Breast epithelium (tissue), 3 donors: ENCODE results near the gene UMODL1.

Experiments
- POLR2A ChIP-seq: fragments of 450-650 bp; IDR thresholded peaks from one replicate; pipeline ENCODE4 v1.6.1; 2016; ENCODE audit warnings: antibody characterized with exemption, mild to moderate bottlenecking, moderate library complexity
- POLR2AphosphoS5 ChIP-seq, 3 donors: sonication (generic); formaldehyde crosslinking; IDR thresholded peaks; one replicate each; pipeline ENCODE4 v1.6.1; 2017; ENCODE audit warnings: antibody characterized with exemption in 3 of 3
- TF ChIP-seq, protein P1 (sequence below), 3 donors: fragments of 450-650 bp; IDR thresholded peaks; one replicate each; pipeline ENCODE4 v1.5.1; 2016 to 2017; ENCODE audit warnings: antibody characterized with exemption in 3 of 3, mild to moderate bottlenecking in 3 of 3, moderate library complexity in 3 of 3

DNA sequence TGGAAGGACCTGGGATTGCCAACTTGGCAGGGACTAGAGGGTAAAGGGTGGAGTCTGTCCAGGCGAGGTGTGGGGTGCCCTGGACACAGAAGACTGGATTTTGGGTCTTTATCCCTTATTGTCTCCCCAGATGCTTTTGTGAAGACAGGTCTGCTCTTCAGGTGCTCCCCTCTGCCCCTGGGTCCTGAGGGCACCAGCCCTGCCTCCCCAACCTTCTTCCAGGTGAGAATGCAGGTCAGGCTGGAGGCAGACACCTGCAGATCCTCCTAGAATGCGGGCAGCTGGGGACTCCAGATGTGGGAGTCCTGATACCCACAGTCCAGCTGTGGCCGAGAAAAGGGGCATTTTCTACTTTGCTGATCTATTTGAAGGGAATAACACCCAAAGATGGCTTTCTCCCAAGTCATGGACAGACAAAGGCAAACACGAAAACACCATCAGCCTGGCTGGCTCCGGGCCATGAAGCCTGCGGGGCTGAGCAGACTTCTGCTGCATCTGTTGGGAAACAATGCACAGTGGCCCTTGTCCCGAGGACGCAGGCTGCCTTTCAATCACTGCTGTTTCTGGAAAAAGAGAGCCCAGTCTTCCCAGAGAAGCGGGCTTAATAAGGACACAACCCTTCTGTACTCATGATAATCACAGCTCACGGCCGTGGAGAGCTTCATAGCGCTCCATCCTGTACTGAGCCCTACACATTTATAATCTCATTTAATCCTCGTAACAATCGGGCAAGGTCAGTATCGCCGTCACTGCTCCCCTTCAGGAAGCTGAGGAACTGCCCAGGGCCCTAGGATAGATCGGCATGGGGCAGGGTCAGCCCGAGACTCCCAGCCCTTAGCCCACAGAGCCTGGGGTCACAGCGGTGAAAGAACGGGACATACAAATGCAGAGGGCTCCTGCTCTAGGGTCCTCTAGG, 85.8 kb downstream of the UMODL1 start:
- TF ChIP-seq POLR2A (no peak), POLR2AphosphoS5 (IDR thresholded peaks at IDR 0.05) (no peak)
- TF ChIP-seq, protein P1, sequence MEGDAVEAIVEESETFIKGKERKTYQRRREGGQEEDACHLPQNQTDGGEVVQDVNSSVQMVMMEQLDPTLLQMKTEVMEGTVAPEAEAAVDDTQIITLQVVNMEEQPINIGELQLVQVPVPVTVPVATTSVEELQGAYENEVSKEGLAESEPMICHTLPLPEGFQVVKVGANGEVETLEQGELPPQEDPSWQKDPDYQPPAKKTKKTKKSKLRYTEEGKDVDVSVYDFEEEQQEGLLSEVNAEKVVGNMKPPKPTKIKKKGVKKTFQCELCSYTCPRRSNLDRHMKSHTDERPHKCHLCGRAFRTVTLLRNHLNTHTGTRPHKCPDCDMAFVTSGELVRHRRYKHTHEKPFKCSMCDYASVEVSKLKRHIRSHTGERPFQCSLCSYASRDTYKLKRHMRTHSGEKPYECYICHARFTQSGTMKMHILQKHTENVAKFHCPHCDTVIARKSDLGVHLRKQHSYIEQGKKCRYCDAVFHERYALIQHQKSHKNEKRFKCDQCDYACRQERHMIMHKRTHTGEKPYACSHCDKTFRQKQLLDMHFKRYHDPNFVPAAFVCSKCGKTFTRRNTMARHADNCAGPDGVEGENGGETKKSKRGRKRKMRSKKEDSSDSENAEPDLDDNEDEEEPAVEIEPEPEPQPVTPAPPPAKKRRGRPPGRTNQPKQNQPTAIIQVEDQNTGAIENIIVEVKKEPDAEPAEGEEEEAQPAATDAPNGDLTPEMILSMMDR (IDR thresholded peaks at IDR 0.05) = no peak
